ENCODE data around the gene KLHL12.

DNA sequence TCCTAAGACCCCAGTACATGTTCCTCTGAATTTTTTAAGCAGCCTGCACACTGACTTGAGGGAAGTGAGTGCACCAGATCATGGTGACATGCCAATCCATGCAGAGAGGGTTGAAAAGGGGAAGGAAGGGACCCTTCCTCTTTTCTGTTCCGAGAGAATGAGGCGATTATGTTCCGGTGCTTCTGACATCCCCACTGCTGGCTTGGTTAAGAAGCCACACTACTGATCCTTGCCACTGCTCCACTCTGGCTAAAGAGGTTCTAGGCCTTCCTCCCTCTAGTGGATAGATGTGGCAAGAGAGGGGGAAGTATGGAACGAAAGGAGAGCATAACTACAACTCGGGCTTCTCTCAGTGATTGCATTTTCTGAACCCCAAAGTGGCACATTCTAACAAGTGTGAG lies 41.9 kb upstream of the KLHL12 start:
- TF ChIP-seq, protein P1, sequence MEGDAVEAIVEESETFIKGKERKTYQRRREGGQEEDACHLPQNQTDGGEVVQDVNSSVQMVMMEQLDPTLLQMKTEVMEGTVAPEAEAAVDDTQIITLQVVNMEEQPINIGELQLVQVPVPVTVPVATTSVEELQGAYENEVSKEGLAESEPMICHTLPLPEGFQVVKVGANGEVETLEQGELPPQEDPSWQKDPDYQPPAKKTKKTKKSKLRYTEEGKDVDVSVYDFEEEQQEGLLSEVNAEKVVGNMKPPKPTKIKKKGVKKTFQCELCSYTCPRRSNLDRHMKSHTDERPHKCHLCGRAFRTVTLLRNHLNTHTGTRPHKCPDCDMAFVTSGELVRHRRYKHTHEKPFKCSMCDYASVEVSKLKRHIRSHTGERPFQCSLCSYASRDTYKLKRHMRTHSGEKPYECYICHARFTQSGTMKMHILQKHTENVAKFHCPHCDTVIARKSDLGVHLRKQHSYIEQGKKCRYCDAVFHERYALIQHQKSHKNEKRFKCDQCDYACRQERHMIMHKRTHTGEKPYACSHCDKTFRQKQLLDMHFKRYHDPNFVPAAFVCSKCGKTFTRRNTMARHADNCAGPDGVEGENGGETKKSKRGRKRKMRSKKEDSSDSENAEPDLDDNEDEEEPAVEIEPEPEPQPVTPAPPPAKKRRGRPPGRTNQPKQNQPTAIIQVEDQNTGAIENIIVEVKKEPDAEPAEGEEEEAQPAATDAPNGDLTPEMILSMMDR (optimal IDR thresholded peaks at IDR 0.05 in 1 of 3, IDR thresholded peaks at IDR 0.05 in 1 of 3, conservative IDR thresholded peaks at IDR 0.05 in 1 of 3; ENCODE audit: extremely low read depth in 1 of 3, insufficient read depth in 2 of 3, low read length in 3 of 3), result peak; percentile 76 to 85 (median 85)
- no peak for TF ChIP-seq EZH2 (IDR thresholded peaks at IDR 0.05; ENCODE audit: low read length)
